NCI-H2081 treated with DMSO at 0.1 percent for 48 hours (cell line): ENCODE results near the gene NCAPH2.
A peak's percentile ranks its signal among the peaks of the same experiment; 100 is the strongest.

Experiments used
- DNase-seq: peaks from one replicate; lab custom pipeline; 2025; lab: John Stamatoyannopoulos, UW

The NCAPH2 gene

GRCh38 chr22:50490531-50491308 lies 17.3 kb upstream of the NCAPH2 start:
- no peak for DNase-seq

- DNase-seq, result no peak
These were observed 10.9 kb upstream of the NCAPH2 start for GRCh38 chr22:50497093-50497492.

- DNase-seq, result peak; percentile 7
These were observed 9.6 kb upstream of the NCAPH2 start for GRCh38 chr22:50498322-50498890.

GRCh38 chr22:50500452-50500851 lies 7.6 kb upstream of the NCAPH2 start:
- DNase-seq, result no peak

GRCh38 chr22:50502096-50502495 lies 5.9 kb upstream of the NCAPH2 start:
- DNase-seq, result no peak

- DNase-seq, result no peak
These were observed 5.2 kb upstream of the NCAPH2 start for GRCh38 chr22:50502628-50503474.

- DNase-seq, result no peak
These were observed 4.4 kb upstream of the NCAPH2 start for GRCh38 chr22:50503475-50504145.

GRCh38 chr22:50504369-50505211 lies 3.4 kb upstream of the NCAPH2 start:
- DNase-seq, result no peak

GRCh38 chr22:50505276-50505775 lies 2.7 kb upstream of the NCAPH2 start:
- no peak for DNase-seq

- DNase-seq, result peak; percentile 3
These were observed 2.0 kb upstream of the NCAPH2 start for GRCh38 chr22:50505776-50506610.

- DNase-seq, result peak; percentile 45
These were observed 1.2 kb upstream of the NCAPH2 start for GRCh38 chr22:50506611-50507420.

GRCh38 chr22:50507421-50507990 lies 518 bp upstream of the NCAPH2 start, which contains the start of gene LMF2:
TSS of gene LMF2 (minus strand) at chr22:50507702. CDS start at chr22:50507675, 27 bp downstream.
- no peak for DNase-seq

- DNase-seq, result no peak
These were observed 873 bp downstream of the NCAPH2 start for GRCh38 chr22:50508897-50509296.

GRCh38 chr22:50513175-50513574 lies 5.2 kb downstream of the NCAPH2 start:
- no peak for DNase-seq

GRCh38 chr22:50516068-50516467 lies 8.0 kb downstream of the NCAPH2 start:
- DNase-seq, result no peak

- DNase-seq, result no peak
These were observed 8.9 kb downstream of the NCAPH2 start for GRCh38 chr22:50516891-50517290.

GRCh38 chr22:50517495-50518260 lies 9.7 kb downstream of the NCAPH2 start:
- no peak for DNase-seq

GRCh38 chr22:50518606-50519005 lies 10.6 kb downstream of the NCAPH2 start:
- no peak for DNase-seq
